ENCODE data around the gene MT2A.
"Not testable (repeated sequence)": the region's sequence is repeated elsewhere in the genome, so short reads cannot be mapped to it uniquely, and the experiment has no call there.

Gene MT2A

GRCh38 chr16:56608043-56608875 lies at the start of gene MT2A:
Gene MT2A (plus strand): TSS chr16:56608584. CDS start chr16:56608656, 72 bp downstream.
- peak; percentile 96 to 98 for DNase-seq

- DNase-seq = no peak
Observed at GRCh38 chr16:56559109-56559508, 49.3 kb upstream of the MT2A start.

- DNase-seq = no peak
Observed at GRCh38 chr16:56560447-56560846, 47.9 kb upstream of the MT2A start.

- DNase-seq = no peak
Observed at GRCh38 chr16:56561126-56561525, 47.3 kb upstream of the MT2A start.

GRCh38 chr16:56564793-56565477 lies 43.4 kb upstream of the MT2A start, which contains the start of gene MT4:
Gene MT4 (plus strand): TSS chr16:56565073. CDS start chr16:56565129, 56 bp downstream.
- DNase-seq = no peak

GRCh38 chr16:56569971-56570370 lies 38.4 kb upstream of the MT2A start:
- DNase-seq = no peak

GRCh38 chr16:56571525-56571924 lies 36.9 kb upstream of the MT2A start:
- DNase-seq = no peak

GRCh38 chr16:56574625-56575024 lies 33.8 kb upstream of the MT2A start:
- no peak for DNase-seq

- DNase-seq = peak; percentile 67 to 76
Observed at GRCh38 chr16:56576585-56577299, 31.6 kb upstream of the MT2A start.

- no peak for DNase-seq
Observed at GRCh38 chr16:56577300-56577625, 31.1 kb upstream of the MT2A start.

GRCh38 chr16:56580391-56581048 lies 27.9 kb upstream of the MT2A start:
- DNase-seq = no peak

- not testable (repeated sequence) for DNase-seq
Observed at GRCh38 chr16:56582911-56583310, 25.5 kb upstream of the MT2A start.

GRCh38 chr16:56583351-56584168 lies 24.8 kb upstream of the MT2A start:
- DNase-seq = no peak

- DNase-seq = no peak
Observed at GRCh38 chr16:56584276-56584675, 24.1 kb upstream of the MT2A start.

GRCh38 chr16:56588781-56589140 lies 19.6 kb upstream of the MT2A start:
- DNase-seq = no peak

GRCh38 chr16:56589141-56590039 lies 19.0 kb upstream of the MT2A start, which contains the start of gene MT3:
Gene MT3 (plus strand): TSS chr16:56589528. CDS start chr16:56589591, 63 bp downstream.
- DNase-seq = no peak

GRCh38 chr16:56591377-56592060 lies 16.9 kb upstream of the MT2A start:
- peak; percentile 62 to 64 for DNase-seq

- no peak for DNase-seq
Observed at GRCh38 chr16:56593573-56594291, 14.7 kb upstream of the MT2A start.

GRCh38 chr16:56594292-56594619 lies 14.1 kb upstream of the MT2A start:
- DNase-seq = no peak
